NCI-H2196 (cell line): ENCODE results near the gene VSIR.

Experiments
- DNase-seq: peaks from one replicate; lab custom pipeline; 2025; ENCODE audit not compliant: unreplicated experiment; lab: John Stamatoyannopoulos, UW

VSIR gene

DNA sequence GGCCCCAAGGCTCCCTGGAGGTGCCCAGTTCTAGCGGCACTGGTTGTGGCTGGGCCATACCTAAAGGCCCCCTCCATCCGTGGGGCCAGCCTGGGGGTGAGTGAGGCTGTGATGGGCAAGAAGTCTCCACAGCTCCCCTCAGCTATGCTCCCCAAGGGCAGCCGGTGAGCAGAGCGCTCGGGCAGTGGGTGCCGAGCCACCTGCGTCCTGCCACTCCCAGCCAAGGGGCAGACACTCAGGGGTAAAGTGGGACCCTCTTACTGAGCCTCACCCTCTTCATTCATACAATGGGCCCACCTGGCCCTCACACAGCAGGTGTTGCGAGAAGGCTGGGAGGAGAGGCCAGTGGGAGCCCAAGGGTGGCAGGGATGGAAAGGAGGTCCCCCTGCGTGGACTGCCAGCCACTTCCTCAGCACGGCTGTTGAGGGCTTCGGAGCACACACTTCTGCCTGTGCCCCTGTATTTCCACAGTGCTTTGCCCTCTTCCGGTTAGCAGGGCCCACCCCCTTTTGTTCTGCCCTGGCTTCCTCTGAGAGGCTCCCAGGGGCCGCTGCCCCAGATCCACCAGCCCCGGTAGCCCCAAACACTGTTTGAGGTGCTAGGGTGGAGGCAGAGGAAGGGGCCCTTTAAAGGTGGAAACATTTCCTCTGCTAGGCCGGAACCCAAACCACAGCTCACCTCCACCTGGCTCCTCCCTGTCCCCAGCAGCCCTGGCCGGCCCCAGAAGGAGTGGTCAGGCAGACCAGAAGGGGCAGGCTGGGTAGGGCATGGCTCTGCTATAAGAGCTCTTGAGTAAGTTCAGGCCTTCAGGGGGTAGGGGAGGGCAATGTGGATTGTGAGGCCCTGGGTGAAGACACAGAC lies 37.4 kb downstream of the VSIR start:
- DNase-seq, result no peak

GRCh38 chr10:71734797-71735196 lies 38.5 kb downstream of the VSIR start:
- DNase-seq, result no peak

DNA sequence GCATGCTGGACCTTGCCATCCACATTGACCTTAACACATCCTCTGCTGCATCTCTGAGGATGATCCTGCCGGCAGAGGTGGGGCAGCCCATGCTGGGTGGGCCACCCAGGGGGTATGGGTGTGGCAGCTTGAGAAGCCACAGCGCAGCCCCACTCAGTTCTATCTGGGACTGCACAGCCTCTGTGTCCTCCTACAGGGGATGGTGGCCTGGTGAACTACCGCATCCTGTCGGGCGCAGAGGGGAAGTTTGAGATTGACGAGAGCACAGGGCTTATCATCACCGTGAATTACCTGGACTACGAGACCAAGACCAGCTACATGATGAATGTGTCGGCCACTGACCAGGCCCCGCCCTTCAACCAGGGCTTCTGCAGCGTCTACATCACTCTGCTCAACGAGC lies 41.5 kb downstream of the VSIR start:
- DNase-seq, result no peak

DNA sequence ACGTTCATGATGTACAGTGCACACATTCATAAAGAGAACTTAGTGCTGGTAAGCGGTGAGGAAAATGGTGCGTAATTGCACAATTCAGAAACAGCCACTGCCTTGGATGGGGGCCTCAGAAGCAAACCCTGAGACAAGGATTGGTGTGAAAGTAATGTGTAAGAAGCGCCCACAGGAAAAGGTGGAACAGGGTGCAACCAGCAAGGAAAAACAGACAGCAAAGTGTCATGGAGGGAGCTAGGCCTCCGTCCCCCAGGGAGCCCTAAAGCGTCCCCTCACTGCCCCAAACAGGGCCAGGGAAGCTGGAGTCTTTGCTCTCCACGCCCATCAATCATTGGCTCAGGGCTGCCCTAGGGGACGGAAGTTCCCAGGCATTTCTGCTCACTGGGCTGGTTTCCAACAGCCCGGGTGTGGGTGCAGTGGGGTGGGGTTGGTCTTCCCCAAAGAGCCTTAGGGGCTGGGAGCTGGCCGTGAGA lies 44.1 kb downstream of the VSIR start:
- DNase-seq, result no peak

GRCh38 chr10:71727738-71728737 lies 45.3 kb downstream of the VSIR start:
- DNase-seq, result peak; percentile 3

GRCh38 chr10:71727105-71727737 lies 46.1 kb downstream of the VSIR start:
- no peak for DNase-seq

DNA sequence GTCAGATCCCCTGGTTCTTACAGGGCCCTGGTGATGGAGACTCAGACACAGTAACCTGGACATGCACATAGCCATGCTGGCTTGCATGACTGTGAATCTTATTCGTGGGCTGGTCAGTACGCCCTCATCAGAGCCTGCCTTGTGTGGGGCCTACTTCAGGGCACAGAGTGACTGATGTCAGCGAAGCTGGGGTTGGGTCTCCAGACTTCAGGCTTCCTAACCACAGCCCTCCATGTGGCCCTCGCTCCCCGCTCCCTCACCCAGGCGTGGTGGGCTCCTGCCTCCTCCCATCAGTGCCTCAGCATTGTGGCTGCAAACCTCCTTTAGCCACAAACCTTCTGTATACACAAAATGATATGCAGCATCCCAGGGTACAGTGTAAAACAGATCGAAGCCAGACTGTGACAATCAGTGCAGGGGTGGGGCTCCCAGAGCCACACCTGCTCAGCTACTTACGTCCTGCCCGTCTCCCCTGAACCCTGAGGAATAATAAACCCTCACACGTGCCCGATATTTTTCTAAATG lies 46.7 kb downstream of the VSIR start:
- no peak for DNase-seq

DNA sequence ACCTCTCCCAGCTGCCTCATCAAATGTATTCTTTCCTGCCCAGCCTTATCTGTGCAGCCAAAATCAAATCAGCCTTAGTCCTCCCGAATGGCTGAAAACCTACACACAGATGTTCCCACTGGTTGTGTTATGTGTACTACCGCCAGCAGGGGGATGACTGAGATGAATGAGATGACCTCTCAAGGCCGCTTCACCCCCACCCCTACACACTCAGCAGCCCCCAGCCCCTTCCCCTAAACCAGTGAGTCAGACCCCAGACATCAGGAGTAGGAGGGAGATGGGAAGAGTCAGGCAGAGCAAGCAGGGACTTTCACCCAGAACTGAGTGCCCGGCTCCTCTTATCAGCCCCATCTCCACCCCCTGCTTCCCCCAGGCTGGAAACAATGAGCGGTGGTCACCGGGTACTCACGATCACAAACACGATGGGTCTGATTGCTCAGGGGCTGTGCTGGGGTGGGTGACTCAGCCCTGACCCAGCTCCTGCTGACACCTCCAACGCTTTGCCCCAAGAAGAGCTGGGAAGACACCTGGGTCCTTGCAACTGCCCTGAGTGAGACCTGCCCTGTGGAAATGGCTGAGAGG lies 47.2 kb downstream of the VSIR start:
- DNase-seq, result no peak

DNA sequence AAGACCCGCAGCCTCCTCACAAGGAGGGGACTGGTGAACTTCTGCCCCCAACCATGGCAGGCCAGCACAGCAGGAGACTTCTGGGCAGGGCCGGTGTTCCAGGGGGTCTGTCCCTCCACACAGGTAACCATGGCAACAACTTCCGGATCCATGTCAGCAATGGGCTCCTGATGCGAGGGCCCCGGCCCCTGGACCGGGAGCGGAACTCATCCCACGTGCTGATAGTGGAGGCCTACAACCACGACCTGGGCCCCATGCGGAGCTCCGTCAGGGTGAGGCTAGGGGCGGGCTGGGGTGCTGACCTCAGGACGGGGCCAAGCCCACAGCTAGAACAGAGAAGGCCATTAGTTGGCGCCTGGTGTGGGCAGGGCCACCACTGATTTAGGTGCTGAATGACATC lies 48.1 kb downstream of the VSIR start:
- no peak for DNase-seq

DNA sequence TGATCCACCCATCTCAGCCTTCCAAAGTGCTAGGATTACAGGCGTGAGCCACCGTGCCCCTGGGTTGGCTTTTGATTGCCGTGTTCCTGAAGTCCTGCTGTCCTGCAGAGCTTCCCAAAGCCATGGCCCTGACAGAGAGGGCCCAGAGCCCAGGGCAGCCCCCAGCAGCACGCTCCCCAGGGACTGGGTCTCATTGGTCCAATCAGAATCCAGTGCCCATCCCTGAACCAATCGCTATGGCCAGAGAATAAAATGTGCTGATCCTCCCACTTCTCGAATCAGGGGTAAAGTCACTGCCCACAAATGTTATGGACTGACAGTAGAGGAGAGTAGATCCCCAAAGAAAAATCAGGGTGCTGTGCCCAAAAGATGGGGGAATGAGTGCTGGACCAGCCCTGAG lies 48.8 kb downstream of the VSIR start:
- no peak for DNase-seq

DNA sequence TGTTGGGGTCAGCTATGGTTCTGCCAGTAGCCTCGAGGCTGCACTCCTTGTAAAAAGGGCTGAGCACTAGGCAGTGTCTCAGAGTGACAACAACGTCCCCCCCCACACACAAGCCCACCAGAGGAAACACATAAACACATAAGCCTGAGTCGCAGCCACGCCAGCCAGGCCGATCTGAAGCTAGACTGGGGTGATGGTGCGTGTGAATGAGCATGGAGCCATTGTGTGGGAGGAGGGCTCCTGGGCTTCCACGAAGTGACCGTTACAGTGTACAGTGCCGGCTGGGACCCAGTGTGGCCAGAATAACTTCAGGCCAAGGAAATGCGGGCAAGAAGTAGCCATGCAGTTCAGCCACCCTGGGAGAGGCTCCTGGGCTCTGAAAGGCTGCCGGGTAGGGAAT lies 50.0 kb downstream of the VSIR start:
- DNase-seq, result no peak

DNA sequence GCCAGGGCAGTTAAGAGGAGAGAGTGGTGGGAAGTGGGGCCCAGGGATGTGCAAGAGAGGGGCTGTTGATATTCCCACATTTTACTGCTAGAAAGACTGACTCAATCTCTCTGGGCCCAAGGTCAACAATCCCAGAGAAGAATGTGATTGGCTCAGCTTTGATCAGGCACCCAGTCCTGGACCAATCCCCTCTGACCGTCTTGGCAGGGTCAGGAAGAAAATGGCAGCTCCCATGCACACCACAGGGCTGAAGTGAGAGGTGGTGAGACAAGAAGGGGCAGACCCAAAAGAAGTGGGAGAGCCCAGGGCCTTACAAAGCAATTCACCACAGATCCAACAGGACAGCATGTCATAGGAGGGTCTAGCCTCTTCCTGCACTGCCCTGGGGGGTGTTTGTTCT lies 50.5 kb downstream of the VSIR start:
- no peak for DNase-seq

GRCh38 chr10:71721313-71721712 lies 52.0 kb downstream of the VSIR start:
- DNase-seq, result no peak

DNA sequence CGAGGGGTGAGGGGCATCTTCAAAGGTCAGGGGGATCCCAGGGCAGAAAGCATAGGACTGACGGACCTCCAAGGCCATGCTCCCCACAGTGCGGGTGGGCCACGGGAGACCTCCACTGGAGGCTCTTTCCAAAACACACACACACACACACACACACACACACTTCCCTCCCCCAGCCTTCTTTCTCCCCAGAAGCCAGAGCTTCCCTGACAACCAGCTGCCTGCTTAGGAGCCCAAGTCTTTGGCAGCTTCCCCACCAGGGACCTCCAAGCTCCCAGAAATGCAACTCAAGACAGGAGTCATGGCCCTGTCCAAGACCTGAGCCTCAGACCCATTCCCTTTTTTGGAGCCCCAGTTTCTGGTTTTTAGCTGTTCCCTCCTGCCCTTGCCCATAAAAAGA lies 53.0 kb downstream of the VSIR start:
- no peak for DNase-seq

DNA sequence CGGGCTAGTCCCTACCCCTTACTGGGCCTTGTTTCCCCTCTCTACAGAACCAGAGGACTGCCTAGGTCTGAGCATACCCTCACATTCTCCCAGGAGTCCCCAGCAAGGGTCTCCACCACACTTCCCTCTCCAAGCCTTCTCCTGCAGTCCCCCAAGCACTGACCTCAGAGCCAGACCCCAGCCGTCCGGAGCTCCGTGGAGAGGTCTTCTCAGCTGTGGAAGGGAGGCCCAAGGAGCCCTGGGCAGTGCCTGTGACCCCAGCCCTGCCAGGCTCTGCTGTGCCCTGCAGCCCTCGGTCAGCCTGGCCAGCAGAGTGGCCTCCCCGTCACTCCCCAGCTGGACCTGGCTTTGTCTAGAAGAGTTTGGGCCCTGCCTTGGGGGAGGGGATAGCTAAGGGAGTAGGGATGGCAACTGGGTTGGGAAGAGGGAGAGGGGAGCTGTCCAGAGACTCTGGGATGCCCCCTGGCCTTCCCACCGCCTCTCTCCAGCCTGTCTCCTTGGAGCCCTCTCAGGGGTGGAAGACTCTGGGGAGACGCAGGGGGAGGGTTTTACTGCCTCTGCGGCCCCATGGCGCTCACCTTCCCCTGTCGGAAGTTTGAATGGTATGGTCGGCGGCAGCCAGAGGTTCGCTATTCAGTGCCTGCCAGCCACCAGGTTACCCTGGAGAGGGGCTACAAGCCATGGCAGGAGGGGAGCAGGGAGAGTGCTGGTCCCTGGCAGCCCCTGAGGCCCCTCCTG lies 53.7 kb downstream of the VSIR start, which contains the start of gene C10orf105:
Gene C10orf105 (minus strand): TSS at position 315 of the 738 bp plus-strand sequence. CDS start 3,441 bp downstream, outside the sequence.
- DNase-seq, result no peak

GRCh38 chr10:71719042-71719441 lies 54.3 kb downstream of the VSIR start:
- no peak for DNase-seq

- DNase-seq, result no peak
Measured at GRCh38 chr10:71718165-71718698, 55.1 kb downstream of the VSIR start.

GRCh38 chr10:71717551-71717951 lies 55.8 kb downstream of the VSIR start:
- no peak for DNase-seq

- DNase-seq, result no peak
Measured at GRCh38 chr10:71717056-71717455, 56.3 kb downstream of the VSIR start.

DNA sequence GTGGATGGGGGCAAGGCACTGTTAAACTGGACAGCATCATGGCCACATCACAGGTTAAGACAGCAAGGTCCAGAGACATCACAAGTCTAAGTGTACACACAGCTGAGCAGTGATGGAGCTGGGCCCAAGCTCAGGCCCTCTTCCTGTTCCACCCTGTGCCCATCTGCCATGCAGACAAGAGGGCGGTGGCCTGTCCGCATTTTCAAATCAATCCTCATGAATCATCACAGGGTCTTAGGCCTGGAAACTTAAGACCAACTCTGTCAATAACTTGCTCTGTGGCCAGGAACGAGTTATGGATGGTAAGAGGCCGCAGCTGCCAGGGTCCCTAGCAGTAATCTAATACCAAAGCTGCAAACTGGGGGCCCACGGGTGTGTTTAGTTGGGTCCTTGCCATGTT lies 56.9 kb downstream of the VSIR start:
- no peak for DNase-seq
